NCI-H82 treated with DMSO at 0.1 percent for 48 hours (cell line): Measurements from ENCODE around the gene PHLDB3.
"Not testable (repeated sequence)": the region's sequence is repeated elsewhere in the genome, so short reads cannot be mapped to it uniquely, and the experiment has no call there.

ENCODE experiments used
- DNase-seq: peaks from one replicate; lab custom pipeline; 2025; ENCODE audit not compliant: unreplicated experiment; lab: John Stamatoyannopoulos, UW

Gene PHLDB3

DNA sequence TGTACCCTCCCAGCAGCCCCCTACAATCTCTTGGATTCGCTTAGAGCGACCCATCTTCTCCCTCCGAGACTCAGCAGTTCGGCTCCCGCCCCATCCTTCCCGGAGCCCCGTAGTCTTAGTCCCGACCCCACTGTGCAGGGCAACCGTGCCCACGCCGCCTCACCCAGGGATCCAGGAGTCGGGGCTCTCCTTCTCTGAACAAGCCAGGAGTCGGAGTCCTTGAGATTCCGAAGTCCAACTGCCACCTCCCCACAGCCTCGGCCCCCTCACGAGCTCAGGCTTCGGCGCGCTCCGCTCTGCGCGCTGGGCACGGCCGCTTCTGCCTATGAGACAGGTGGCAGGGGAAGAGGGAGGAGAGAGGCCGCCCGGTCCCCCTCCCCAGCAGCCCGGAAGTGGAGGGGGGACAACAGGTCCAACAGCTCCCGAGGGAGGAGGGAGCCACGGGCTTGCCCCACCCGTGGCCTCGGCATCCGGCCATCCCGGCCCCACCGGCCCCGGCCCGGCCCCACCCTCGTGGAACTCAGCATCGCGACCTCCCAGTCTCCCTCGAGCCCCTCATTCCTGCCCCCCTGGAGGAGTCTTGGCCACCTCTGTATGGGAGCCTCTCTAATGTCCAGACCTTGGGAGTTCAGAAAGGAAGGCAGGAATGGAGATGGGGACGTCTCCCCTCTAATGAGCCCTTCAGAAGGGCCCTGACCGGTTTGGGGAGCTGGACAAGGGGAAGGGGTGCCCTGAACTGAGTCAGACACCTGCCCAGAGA, at the start of gene PHLDB3:
TSS of gene PHLDB3 (minus strand) at position 321 of the 760 bp plus-strand sequence. CDS start 628 bp downstream, outside the sequence.
- DNase-seq: no peak

GRCh38 chr19:43553656-43554055, 49.1 kb upstream of the PHLDB3 start:
- peak; percentile 80 for DNase-seq

DNA sequence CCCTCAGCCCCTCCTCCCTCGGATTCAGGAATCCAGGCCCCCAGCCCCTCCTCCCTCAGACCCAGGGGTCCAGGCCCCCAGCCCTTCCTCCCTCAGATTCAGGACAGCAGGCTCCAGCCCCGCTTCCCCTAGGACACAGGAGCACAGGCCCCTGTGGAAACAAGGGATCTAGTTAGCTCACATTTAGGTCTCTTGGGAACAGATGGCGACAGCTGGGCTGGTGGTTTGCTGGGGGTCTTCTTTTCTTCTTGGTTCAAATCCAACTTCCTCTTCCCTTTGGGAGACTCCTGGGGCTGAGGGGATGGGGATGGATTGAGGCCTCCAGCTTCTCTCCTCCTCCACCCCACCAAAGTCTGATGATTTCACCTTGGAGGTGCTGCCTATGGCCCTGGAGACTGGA, 48.1 kb upstream of the PHLDB3 start:
- peak; percentile 84 for DNase-seq

DNA sequence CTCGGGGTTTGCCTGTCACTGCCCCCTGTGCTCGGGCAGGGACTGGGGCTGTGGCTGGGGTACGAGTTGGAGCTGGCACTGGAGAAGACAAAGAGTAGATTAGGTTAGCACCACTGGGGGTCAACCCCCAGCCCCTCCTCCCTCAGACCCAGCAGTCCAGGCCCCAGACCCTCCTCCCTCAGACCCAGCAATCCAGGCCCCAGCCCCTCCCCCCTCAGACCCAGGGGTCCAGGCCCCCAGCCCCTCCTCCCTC, 47.6 kb upstream of the PHLDB3 start:
- DNase-seq: no peak

- no peak for DNase-seq
Observed at GRCh38 chr19:43551399-43552197, 47.1 kb upstream of the PHLDB3 start.

GRCh38 chr19:43548706-43549105, 44.2 kb upstream of the PHLDB3 start:
- no peak for DNase-seq

- DNase-seq: not testable (repeated sequence)
Observed at GRCh38 chr19:43547926-43548325, 43.4 kb upstream of the PHLDB3 start.

- DNase-seq: no peak
Observed at GRCh38 chr19:43546581-43546980, 42.0 kb upstream of the PHLDB3 start.

GRCh38 chr19:43545981-43546380, 41.4 kb upstream of the PHLDB3 start:
- DNase-seq: no peak

DNA sequence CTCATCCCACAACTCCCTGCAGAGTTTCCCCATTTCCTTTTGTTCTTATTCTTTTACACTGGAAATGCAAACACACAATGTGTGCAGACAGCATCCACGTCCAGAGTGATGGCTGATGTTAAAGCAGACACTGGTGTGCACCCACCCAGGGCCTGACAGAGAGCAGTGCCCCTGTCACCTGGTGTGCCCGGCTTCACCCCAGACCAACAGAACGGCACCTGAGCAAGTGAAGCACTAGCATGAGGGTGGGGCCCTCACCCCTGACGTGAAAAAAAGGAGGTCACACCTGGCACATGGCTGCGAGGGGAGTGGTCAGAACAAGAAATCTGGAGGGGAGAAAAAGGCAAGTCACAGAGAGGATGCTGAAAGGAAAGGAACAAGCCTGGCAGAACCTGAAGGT, 40.7 kb upstream of the PHLDB3 start:
- no peak for DNase-seq

DNA sequence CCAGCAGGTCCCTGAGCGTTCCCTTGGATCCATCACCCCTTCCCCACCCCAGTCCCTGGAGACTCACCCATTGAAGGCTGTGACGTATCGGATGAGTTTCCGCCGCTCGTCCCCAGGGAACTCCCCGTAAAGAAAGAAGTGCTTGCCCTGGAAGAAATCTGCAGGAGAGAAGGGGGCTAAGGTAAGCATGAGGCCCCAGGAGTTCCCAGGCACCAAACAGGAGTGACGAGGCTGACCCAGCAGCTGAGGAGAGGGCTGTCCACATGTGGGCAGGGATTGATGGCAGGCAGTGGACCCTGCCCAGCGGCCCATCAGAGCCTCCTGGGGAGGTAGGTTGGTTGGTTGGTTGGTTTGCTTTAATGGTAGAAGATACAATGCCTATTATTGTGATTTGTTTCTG, 39.5 kb upstream of the PHLDB3 start:
- no peak for DNase-seq

GRCh38 chr19:43541920-43542650, 37.5 kb upstream of the PHLDB3 start:
- no peak for DNase-seq

DNA sequence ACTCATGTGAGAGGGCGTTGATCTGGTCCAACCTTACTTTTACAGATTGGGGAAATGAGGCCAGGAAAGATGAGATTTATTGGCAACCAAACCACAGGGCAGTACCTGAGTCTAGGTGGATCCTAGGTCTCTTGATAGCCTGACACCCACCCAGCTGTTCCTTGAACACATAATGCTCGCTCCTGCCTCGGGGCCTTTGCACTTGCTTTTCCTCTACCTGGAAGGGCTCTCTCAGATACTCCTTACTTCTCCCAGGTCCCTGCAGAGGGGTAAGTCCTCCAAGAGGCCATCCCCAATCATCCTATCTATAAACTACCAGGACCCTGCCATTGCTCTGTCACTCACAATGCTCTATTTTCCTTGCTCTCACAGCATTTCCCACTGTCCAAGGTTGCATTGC, 35.8 kb upstream of the PHLDB3 start:
- no peak for DNase-seq

- DNase-seq: no peak
Observed at GRCh38 chr19:43538922-43539321, 34.4 kb upstream of the PHLDB3 start.

- DNase-seq: peak; percentile 27
Observed at GRCh38 chr19:43534816-43535761, 30.5 kb upstream of the PHLDB3 start.

- DNase-seq: no peak
Observed at GRCh38 chr19:43534305-43534815, 29.8 kb upstream of the PHLDB3 start.

GRCh38 chr19:43533546-43534304, 29.2 kb upstream of the PHLDB3 start:
- peak; percentile 99 for DNase-seq

- DNase-seq: peak; percentile 91
Observed at GRCh38 chr19:43532962-43533545, 28.5 kb upstream of the PHLDB3 start, which contains the start of gene ZNF575. ZNF575 (plus strand) TSS chr19:43533188; CDS start chr19:43534423, 1,235 bp downstream.

DNA sequence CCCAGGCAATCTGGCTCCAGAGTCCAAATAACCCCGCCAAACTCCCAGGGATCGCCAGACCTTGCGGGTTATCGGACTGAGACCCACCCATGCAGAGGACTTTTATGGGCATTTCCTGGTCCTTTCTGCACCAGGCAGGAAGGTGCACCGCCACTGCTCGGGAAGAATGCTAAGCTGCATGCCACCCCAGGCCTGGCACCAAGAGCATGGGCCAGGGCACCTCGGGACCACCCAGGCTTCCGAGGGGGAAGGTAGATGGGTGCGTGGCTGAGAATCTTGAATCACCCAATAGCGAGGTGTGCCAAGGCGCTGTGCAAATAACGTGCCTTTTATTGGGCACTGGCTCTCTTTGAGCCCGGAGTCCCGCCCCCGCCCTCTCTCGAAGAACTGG, 28.0 kb upstream of the PHLDB3 start:
- no peak for DNase-seq
